GM12875 (cell line): ENCODE data around the gene BMPR2.

Source experiments
- H3K4me3 ChIP-seq: one replicate; pipeline ENCODE4 v1.5.1; 2011; ENCODE audit warnings: low read depth, low read length, control low read depth
- TF ChIP-seq, protein P1 (sequence below): IDR thresholded peaks from 2 replicates; pipeline ENCODE4 v1.5.1; 2011; ENCODE audit warnings: low read depth, mild to moderate bottlenecking, control low read depth, inconsistent platforms, low read length, moderate library complexity, borderline replicate concordance; ENCODE audit not compliant: insufficient read depth

BMPR2 gene

DNA sequence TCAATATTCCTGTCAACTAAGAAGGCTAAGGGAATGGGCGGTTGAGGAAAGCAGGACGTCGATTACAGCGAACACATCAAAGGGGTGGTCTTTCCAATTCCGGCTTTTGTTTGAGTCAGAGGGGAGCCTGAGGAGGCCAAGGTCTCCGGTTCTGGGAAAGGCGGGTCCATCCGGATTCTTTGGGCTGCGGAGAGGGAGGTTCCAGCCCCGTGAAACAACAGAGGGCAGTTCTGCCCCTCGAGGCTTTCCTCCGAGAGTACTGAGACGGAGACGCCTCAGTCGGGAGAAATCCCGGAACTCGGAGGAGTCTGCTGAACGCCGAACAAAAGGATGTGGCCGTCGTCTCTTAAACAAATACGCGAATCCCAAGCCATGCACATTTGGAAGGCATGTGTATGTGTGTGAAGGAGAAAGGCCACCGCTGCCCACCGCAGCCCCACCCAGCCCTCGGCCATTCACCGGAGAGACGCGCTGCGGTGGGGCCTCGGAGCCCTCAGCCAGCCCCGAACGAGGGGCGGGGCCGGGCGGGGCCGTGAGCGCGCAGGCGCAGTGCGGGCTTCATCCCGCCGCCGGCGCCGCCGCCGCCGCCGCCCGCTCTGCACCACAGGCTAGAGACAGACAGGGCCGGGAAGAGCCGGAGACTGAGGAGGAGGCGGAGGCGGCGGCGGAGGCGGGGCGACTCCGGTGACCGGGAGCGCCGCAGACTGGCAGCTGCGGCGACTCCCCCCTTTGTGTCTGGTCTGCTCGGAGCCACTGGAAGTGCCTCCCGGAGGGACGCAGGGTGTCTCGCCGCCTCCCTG is at the start of gene BMPR2:
BMPR2 (plus strand) TSS at position 719 of the 800 bp plus-strand sequence. CDS start 1,148 bp downstream, outside the sequence.
- peak within 1 kb of the TSS; percentile 94 for H3K4me3 ChIP-seq
- TF ChIP-seq, protein P1, sequence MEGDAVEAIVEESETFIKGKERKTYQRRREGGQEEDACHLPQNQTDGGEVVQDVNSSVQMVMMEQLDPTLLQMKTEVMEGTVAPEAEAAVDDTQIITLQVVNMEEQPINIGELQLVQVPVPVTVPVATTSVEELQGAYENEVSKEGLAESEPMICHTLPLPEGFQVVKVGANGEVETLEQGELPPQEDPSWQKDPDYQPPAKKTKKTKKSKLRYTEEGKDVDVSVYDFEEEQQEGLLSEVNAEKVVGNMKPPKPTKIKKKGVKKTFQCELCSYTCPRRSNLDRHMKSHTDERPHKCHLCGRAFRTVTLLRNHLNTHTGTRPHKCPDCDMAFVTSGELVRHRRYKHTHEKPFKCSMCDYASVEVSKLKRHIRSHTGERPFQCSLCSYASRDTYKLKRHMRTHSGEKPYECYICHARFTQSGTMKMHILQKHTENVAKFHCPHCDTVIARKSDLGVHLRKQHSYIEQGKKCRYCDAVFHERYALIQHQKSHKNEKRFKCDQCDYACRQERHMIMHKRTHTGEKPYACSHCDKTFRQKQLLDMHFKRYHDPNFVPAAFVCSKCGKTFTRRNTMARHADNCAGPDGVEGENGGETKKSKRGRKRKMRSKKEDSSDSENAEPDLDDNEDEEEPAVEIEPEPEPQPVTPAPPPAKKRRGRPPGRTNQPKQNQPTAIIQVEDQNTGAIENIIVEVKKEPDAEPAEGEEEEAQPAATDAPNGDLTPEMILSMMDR: no peak

GRCh38 chr2:202327858-202328257 is 48.3 kb upstream of the BMPR2 start:
- no peak overlapping the region for H3K4me3 ChIP-seq
- TF ChIP-seq, protein P1: no peak

DNA sequence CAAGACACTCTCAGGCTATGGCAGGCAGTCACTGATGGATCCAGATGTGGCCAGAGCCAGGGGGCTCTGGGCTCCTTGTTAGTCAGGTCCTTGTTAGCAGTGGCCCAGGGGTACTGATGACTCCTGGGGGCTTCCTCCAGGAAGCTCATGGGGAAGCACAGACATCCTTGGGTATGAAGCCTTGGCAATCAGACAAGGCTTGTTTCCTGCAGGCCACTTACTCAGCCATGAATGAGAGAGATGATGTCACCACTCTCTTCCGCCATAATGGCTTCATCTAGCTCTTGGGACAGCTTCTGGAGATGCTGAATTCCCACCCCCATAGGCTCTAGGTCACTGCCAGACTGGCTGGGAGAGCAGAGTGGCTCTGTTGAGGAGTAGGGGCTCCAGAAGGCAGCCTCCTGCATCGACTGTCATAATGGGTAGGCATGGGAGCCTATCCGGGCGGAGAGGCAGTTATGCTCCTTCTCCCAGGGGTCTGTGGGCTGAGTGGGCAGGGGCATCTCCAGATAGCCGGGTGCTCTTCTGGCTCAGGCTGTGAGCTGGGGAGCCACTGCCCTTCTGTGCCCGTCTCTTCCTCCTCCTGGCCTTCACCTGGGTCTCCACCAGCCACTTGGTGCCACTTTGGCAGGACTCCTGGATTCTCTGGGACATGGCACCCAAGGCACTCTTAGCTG is 40.2 kb upstream of the BMPR2 start:
- TF ChIP-seq, protein P1: no peak
- no peak overlapping the region for H3K4me3 ChIP-seq

DNA sequence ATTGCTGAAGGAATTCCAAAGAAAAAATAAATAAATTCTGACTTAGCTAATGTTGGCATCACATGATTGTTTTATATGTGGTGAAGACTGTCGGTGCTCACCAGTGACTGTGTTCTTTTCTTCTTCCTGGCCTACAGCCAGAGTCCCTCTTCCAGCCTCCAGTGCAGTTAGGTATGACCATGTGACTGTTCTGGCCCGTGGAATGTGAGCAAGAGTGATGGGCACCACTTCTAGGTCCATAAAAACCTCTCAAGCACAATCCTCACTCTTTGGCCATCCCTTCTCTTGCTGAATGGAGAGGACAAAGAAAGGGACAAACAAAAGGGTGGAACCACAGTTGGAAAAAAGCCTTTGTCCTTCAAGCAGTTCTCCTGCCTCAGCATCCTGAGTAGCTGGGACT is 39.0 kb upstream of the BMPR2 start:
- H3K4me3 ChIP-seq: no peak overlapping the region
- TF ChIP-seq, protein P1: no peak

DNA sequence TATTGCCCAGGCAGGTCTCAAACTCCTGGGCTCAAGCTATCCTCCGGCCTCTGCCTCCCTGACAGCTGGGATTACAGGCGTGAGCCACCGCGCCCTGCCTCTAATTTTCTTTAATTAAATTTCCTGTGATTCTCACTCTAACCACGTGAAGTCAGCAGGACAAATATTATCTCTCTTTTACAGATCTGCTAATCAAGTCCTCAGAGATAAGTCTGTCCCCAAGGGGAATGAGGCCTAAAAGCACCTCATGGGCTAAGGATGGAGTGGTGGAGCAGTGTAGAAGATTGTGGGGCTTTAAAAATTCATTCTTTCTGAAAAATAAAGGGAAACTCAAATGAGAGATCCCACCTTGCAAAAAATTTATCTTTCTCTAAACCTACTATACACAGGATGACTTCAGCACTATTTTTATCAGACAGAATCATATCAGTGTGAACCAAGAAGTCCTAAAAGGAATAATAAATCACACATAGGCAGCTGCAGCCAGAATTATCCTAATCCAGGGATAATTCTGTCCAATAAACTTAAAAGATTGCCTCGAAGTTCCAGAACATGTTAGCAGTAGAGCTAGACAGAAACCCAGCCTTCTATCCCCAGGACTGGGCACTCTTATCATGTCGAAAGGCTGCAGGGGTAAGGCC is 38.3 kb upstream of the BMPR2 start:
- TF ChIP-seq, protein P1: no peak
- no peak overlapping the region for H3K4me3 ChIP-seq

DNA sequence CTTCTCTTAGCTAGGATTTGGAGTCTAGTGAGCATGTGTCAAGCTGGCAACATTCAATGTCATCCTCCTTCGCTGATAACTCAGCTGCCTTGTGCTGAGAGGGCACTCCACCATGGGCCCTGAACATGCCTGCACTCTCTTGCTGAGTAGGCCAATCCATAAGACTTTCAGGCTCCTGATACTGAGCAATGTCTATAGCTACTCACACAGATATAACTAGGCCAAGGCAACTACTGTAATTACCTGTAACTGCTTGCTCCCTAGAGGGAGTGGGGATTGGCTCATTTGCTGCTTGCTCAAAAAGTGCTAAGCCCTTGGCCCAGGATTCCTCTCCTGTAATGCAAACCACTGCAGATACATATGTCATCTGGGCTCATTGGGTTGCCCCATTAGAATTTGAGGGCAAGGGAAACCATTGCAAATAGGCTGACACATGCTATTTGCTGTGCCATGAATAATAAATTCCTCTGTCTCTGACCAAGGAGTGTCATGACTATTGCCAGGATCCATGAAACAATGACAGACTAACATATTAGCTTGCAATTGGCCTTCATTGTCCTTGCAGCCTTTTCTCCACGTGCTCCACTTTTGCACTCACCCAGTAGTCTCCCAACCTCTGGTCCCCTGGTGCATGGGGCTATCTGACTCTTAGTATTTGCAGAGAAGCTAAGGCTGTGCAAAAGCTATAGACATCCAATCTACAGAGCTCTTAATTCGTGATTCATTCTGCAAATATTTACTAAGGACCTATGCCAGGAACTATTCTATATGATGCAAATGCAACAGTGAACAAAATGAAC is 36.9 kb upstream of the BMPR2 start:
- TF ChIP-seq, protein P1: no peak
- no peak overlapping the region for H3K4me3 ChIP-seq
